Measurements from ENCODE around the gene SUGP1.

Gene SUGP1

DNA sequence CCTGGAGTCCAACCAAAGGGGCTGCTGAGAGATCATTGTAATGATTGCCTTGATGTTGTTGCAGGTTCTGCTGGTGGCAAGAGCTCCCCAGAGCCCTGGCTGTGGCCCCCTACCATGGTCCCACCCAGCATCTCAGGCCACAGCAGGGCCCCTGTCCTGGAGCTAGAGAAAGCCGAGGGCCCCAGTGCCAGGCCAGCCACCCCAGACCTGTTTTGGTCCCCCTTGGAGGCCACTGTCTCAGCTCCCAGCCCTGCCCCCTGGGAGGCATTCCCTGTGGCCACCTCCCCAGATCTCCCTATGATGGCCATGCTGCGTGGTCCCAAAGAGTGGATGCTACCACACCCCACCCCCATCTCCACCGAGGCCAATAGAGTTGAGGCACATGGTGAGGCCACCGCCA is 93.1 kb downstream of the SUGP1 start:
- no peak for DNase-seq

GRCh38 chr19:19226663-19227062 is 93.6 kb downstream of the SUGP1 start:
- DNase-seq, result no peak

DNA sequence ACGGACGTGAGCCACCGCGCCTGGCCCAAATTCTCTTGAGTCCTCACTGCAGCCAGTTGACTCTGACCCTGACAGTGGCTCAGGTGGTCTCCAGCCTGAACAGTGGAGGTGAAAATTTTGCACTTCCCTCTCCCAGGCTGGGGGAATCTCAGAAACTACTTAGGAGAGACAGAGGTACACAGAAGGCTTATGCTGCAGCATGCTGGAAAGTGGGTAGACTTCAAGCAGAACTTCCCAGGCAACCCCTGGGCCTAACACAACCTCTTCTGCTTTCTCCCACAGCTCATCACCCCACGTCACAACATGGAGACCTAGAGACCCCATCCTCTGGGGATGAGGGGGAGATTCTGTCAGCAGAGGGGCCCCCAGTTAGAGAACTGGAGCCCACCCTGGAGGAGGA is 94.1 kb downstream of the SUGP1 start:
- DNase-seq, result no peak
